Measurements from ENCODE around the gene VLDLR. TPM values are rescaled to one million over a fixed set of nuclear protein-coding genes. Genes with fewer than 3 reads are reported as not detected.
A peak's percentile ranks its signal among the peaks of the same experiment; 100 is the strongest.

Gene VLDLR
- total RNA-seq, 2 donors from 2014 or later: 29.5 to 38.7 TPM

DNA sequence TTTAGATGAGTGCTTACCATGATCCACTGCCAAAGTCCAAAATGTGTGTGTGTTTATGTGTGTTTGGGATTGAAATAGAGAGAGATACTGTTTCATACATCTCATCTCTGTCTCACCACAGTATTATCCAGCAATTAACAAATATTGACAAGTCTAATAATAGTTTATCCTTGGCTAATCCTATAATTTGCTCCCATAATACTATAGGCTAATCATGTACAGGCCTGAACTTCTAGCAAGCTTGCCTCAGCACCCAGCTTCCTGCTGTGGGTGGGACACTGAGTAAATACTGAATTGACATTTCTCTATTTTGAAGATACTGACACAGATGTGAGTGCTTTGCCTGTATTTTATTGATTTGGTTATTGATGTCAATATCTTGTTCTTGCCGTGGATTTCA lies 60.4 kb downstream of the VLDLR start:
- no peaks in the 10 kb centered on the region for H3K27me3 Mint-ChIP-seq (ENCODE audit: insufficient read depth)
- Histone ChIP-seq H3K4me1 (ENCODE audit: control insufficient read depth, insufficient read depth, low read length) (no peaks in the 10 kb centered on the region), H3K9me3 (ENCODE audit: control insufficient read depth, low read length) (no peaks in the 10 kb centered on the region), H3K27ac (ENCODE audit: low read depth, low read length) (no peak overlapping the region), H3K36me3 (ENCODE audit: control insufficient read depth, insufficient read depth, low read length) (no peaks in the 10 kb centered on the region), H3K27me3 (ENCODE audit: control insufficient read depth, insufficient read depth, low read length, poor library complexity, severe bottlenecking) (no peaks in the 10 kb centered on the region), H3K4me3 (ENCODE audit: low read length) (no peak overlapping the region), H3K9ac (ENCODE audit: extremely low read depth, low read length, poor library complexity, severe bottlenecking) (no peak overlapping the region)
- DNase-seq: no peak
- peaks cover 2% of the 10 kb centered on the region for H3K9me3 Mint-ChIP-seq
- no peaks in the 10 kb centered on the region for H3K36me3 Mint-ChIP-seq (ENCODE audit: low read depth)
- WGBS, 2 experiments (ENCODE audit: insufficient coverage in 1 of 2, insufficient read length in 1 of 2): 100% methylated on average over 1 of the region's 1 CpG; no CpG with 5 or more reads in 1 of the 2 experiments
- H3K4me3 Mint-ChIP-seq: no peak overlapping the region
- no peak for TF ChIP-seq CTCF (conservative IDR thresholded peaks at IDR 0.05)
- H3K27ac Mint-ChIP-seq: no peak overlapping the region
- H3K4me1 Mint-ChIP-seq: peaks cover 19% of the 10 kb centered on the region

DNA sequence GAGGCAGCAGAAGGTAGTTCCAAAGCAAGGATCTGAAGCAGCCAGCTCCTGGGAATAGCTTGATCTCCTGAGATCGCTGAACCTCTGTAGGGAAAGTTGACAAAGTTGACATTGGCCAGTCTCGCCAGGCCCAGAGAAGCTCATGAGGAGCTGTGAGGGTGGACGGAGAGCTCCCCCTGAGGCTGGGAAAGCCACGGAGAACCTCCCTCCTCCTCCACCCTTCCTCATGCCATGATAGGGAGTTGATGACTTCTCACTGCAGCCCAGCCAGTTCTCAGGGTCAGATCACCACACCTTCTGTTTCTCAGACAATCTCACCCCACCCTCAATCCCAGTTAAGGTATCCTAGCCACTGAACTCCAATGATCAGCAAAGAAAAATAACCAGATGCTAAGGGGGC lies 65.3 kb downstream of the VLDLR start:
- H3K4me1 Mint-ChIP-seq: peaks cover 14% of the 10 kb centered on the region

GRCh38 chr9:2688636-2689035 lies 67.0 kb downstream of the VLDLR start:
- H3K4me1 Mint-ChIP-seq: peaks cover 14% of the 10 kb centered on the region
- no peaks in the 10 kb centered on the region for H3K36me3 ChIP-seq (ENCODE audit: control insufficient read depth, insufficient read depth, low read length)
- no peaks in the 10 kb centered on the region for H3K27me3 ChIP-seq (ENCODE audit: control insufficient read depth, insufficient read depth, low read length, poor library complexity, severe bottlenecking)
- H3K4me3 ChIP-seq (ENCODE audit: low read length): no peak overlapping the region
- no peak overlapping the region for H3K27ac ChIP-seq (ENCODE audit: low read depth, low read length)
- no peaks in the 10 kb centered on the region for H3K9me3 ChIP-seq (ENCODE audit: control insufficient read depth, low read length)
- no peak overlapping the region for H3K4me3 Mint-ChIP-seq
- no peak for TF ChIP-seq CTCF (conservative IDR thresholded peaks at IDR 0.05)
- no peaks in the 10 kb centered on the region for H3K9me3 Mint-ChIP-seq
- no peak overlapping the region for H3K9ac ChIP-seq (ENCODE audit: extremely low read depth, low read length, poor library complexity, severe bottlenecking)
- no peaks in the 10 kb centered on the region for H3K27me3 Mint-ChIP-seq (ENCODE audit: insufficient read depth)
- no peak for DNase-seq
- H3K4me1 ChIP-seq (ENCODE audit: control insufficient read depth, insufficient read depth, low read length): no peaks in the 10 kb centered on the region
- peaks cover 6% of the 10 kb centered on the region for H3K36me3 Mint-ChIP-seq (ENCODE audit: low read depth)
- 71 to 95% methylated on average over 1 to 3 of the region's 3 CpGs for WGBS, 2 experiments (ENCODE audit: insufficient coverage in 1 of 2, insufficient read length in 1 of 2)
- H3K27ac Mint-ChIP-seq: no peak overlapping the region

More for the DNA sequence above, 65.3 kb downstream of the VLDLR start:
- WGBS, 2 experiments (ENCODE audit: insufficient coverage in 1 of 2, insufficient read length in 1 of 2): 90% methylated on average over 4 of the region's 4 CpGs; no CpG with 5 or more reads in 1 of the 2 experiments
- H3K9me3 ChIP-seq (ENCODE audit: control insufficient read depth, low read length): no peaks in the 10 kb centered on the region
- H3K36me3 ChIP-seq (ENCODE audit: control insufficient read depth, insufficient read depth, low read length): no peaks in the 10 kb centered on the region
- Mint-ChIP-seq H3K27me3 (ENCODE audit: insufficient read depth) (no peaks in the 10 kb centered on the region), H3K36me3 (ENCODE audit: low read depth) (peaks cover 6% of the 10 kb centered on the region), H3K9me3 (no peaks in the 10 kb centered on the region), H3K27ac (no peak overlapping the region), H3K4me3 (no peak overlapping the region)
- peak; percentile 15 for TF ChIP-seq CTCF (conservative IDR thresholded peaks at IDR 0.05)
- H3K9ac ChIP-seq (ENCODE audit: extremely low read depth, low read length, poor library complexity, severe bottlenecking): no peak overlapping the region
- H3K4me3 ChIP-seq (ENCODE audit: low read length): no peak overlapping the region
- no peaks in the 10 kb centered on the region for H3K27me3 ChIP-seq (ENCODE audit: control insufficient read depth, insufficient read depth, low read length, poor library complexity, severe bottlenecking)
- peak; percentile 56 for DNase-seq
- no peaks in the 10 kb centered on the region for H3K4me1 ChIP-seq (ENCODE audit: control insufficient read depth, insufficient read depth, low read length)
- no peak overlapping the region for H3K27ac ChIP-seq (ENCODE audit: low read depth, low read length)
